H1 (cell line): ENCODE measurements around the gene RASAL2. TPM values are rescaled to one million over a fixed set of nuclear protein-coding genes. Genes with fewer than 3 reads are reported as not detected.

Experiments
- CTCF ChIA-PET: fragments of 300-600 bp; sonication (Branson Sonifier 250); formaldehyde crosslinking; loops from one replicate; lab custom pipeline; 2021; ENCODE audit not compliant: partially characterized antibody; lab: Charles Lee
- POLR2A ChIA-PET: fragments of 300-600 bp; sonication (Branson Sonifier 250); formaldehyde crosslinking; loops from one replicate; lab custom pipeline; 2021; ENCODE audit warnings: inconsistent platforms; ENCODE audit not compliant: partially characterized antibody; lab: Charles Lee
- DNase-seq, 2 experiments: peaks; one replicate each; pipeline versions ENCODE4 v3.0.0 to v3.0.0-alpha.2; 2010 to 2022; ENCODE audit warnings: low spot score in 2 of 2, low read depth in 1 of 2, mixed read lengths in 1 of 2
- FAIRE-seq: peaks from 2 replicates; lab custom pipeline; 2011; peaks lifted over from hg19 to GRCh38; lab: Jason Lieb, UNC
- H2AFZ ChIP-seq: 2 replicates; pipeline ENCODE4 v1.8.1; 2012; ENCODE audit warnings: low read length, inconsistent platforms
- H2AK5ac ChIP-seq: 2 replicates; pipeline ENCODE4 v1.6.1; 2013; ENCODE audit warnings: low read depth, low read length
- H2BK120ac ChIP-seq: replicated peaks from 2 replicates; pipeline ENCODE3; 2013; ENCODE audit warnings: low read depth, low read length, inconsistent platforms
- H2BK12ac ChIP-seq: 2 replicates; pipeline ENCODE4 v1.6.1; 2013; ENCODE audit warnings: low read depth, low read length
- H2BK15ac ChIP-seq: 2 replicates; pipeline ENCODE4 v1.6.1; 2013; ENCODE audit warnings: low read length
- H2BK20ac ChIP-seq: 2 replicates; pipeline ENCODE4 v1.6.1; 2013; ENCODE audit warnings: low read length
- H2BK5ac ChIP-seq: 2 replicates; pipeline ENCODE4 v1.6.1; 2013; ENCODE audit warnings: low read depth, low read length
- H3K14ac ChIP-seq: 2 replicates; pipeline ENCODE4 v1.6.1; 2013; ENCODE audit warnings: inconsistent platforms; ENCODE audit not compliant: insufficient read length
- H3K18ac ChIP-seq: 2 replicates; pipeline ENCODE4 v1.6.1; 2013; ENCODE audit warnings: low read length; ENCODE audit errors: extremely low read depth
- H3K23ac ChIP-seq: 2 replicates; pipeline ENCODE4 v1.6.1; 2013; ENCODE audit warnings: inconsistent platforms; ENCODE audit not compliant: insufficient read length
- H3K23me2 ChIP-seq: 2 replicates; pipeline ENCODE4 v1.6.1; 2013; ENCODE audit warnings: low read depth, low read length
- H3K27ac ChIP-seq: 2 replicates; pipeline ENCODE4 v1.6.1; 2011; ENCODE audit warnings: low read depth, low read length, inconsistent platforms
- H3K27me3 ChIP-seq, 4 experiments: replicated peaks in 1 of 4; 1 replicate in 1 of 4; 2 replicates in 3 of 4; pipeline versions ENCODE4 v1.6.1 to v1.8.1; 2011 to 2013; ENCODE audit warnings: low read length in 3 of 4, mild to moderate bottlenecking in 3 of 4, inconsistent platforms in 2 of 4, mixed read lengths in 2 of 4, moderate library complexity in 1 of 4; ENCODE audit not compliant: control insufficient read depth in 3 of 4, insufficient read depth in 3 of 4; ENCODE audit errors: extremely low read depth in 1 of 4
- H3K36me3 ChIP-seq, 4 experiments: 2 replicates each; pipeline versions ENCODE4 v1.6.1 to v1.8.1; 2011 to 2013; ENCODE audit warnings: mild to moderate bottlenecking in 4 of 4, low read length in 3 of 4, moderate library complexity in 2 of 4, control low read depth in 1 of 4, inconsistent platforms in 1 of 4; ENCODE audit not compliant: insufficient read depth in 4 of 4, control insufficient read depth in 2 of 4
- H3K4ac ChIP-seq: replicated peaks from 2 replicates; pipeline ENCODE3; 2013; ENCODE audit warnings: low read length, low read depth, mixed read lengths, inconsistent platforms; ENCODE audit not compliant: insufficient read length
- H3K4me1 ChIP-seq, 4 experiments: replicated peaks in 1 of 4; 1 replicate in 1 of 4; 2 replicates in 3 of 4; pipeline versions ENCODE4 v1.6.1 to v1.8.1; 2011 to 2013; ENCODE audit warnings: low read length in 3 of 4, inconsistent platforms in 2 of 4, mixed read lengths in 1 of 4; ENCODE audit not compliant: insufficient read depth in 4 of 4, control insufficient read depth in 3 of 4
- H3K4me2 ChIP-seq, 2 experiments: 2 replicates each; pipeline versions ENCODE4 v1.6.1 to v1.8.1; 2011 to 2013; ENCODE audit warnings: low read depth in 2 of 2, low read length in 2 of 2, control low read depth in 1 of 2, inconsistent platforms in 1 of 2, mild to moderate bottlenecking in 1 of 2; ENCODE audit not compliant: insufficient read depth in 1 of 2
- H3K4me3 ChIP-seq, 4 experiments: fragments of 200-600, 300-600 bp in 1 of 4; sonication (generic), shearing (Covaris generic), sonication (Bioruptor Twin) in 1 of 4; 2 replicates each; pipeline versions ENCODE4 v1.5.1 to v1.8.1; 2011 to 2016; ENCODE audit warnings: low read length in 4 of 4, low read depth in 3 of 4, control low read depth in 2 of 4, inconsistent platforms in 2 of 4, mild to moderate bottlenecking in 2 of 4, mixed read lengths in 1 of 4, moderate library complexity in 1 of 4; ENCODE audit not compliant: insufficient read depth in 2 of 4; ENCODE audit errors: extremely low read depth in 1 of 4
- H3K56ac ChIP-seq: replicated peaks from 2 replicates; pipeline ENCODE3; 2013; ENCODE audit warnings: low read depth, mild to moderate bottlenecking, mixed read lengths, low read length, inconsistent platforms; ENCODE audit not compliant: insufficient read length
- H3K79me1 ChIP-seq: 2 replicates; pipeline ENCODE4 v1.6.1; 2013; ENCODE audit warnings: low read depth, low read length, control low read depth
- H3K79me2 ChIP-seq, 2 experiments: 2 replicates each; pipeline versions ENCODE4 v1.6.1 to v1.8.1; 2012 to 2013; ENCODE audit warnings: low read length in 2 of 2, mild to moderate bottlenecking in 2 of 2, inconsistent platforms in 1 of 2; ENCODE audit not compliant: insufficient read depth in 2 of 2, control insufficient read depth in 1 of 2
- H3K9ac ChIP-seq, 4 experiments: replicated peaks in 1 of 4; 1 replicate in 1 of 4; 2 replicates in 3 of 4; pipeline versions ENCODE4 v1.6.1 to v1.8.1; 2011 to 2013; ENCODE audit warnings: low read depth in 3 of 4, low read length in 3 of 4, control low read depth in 2 of 4, mild to moderate bottlenecking in 2 of 4, moderate library complexity in 2 of 4, inconsistent platforms in 1 of 4; ENCODE audit errors: extremely low read depth in 1 of 4
- H3K9me3 ChIP-seq, 2 experiments: 2 replicates each; pipeline versions ENCODE4 v1.6.1 to v1.8.1; 2012 to 2013; ENCODE audit warnings: mild to moderate bottlenecking in 2 of 2, moderate library complexity in 2 of 2, control low read depth in 1 of 2, inconsistent platforms in 1 of 2, low read depth in 1 of 2, low read length in 1 of 2, mixed read lengths in 1 of 2; ENCODE audit not compliant: insufficient read depth in 2 of 2
- H4K20me1 ChIP-seq, 2 experiments: replicated peaks in 1 of 2; 2 replicates each; pipeline versions ENCODE3 to v1.8.1; 2011 to 2013; ENCODE audit warnings: inconsistent platforms in 2 of 2, low read length in 2 of 2, mild to moderate bottlenecking in 1 of 2; ENCODE audit not compliant: insufficient read depth in 2 of 2, control insufficient read depth in 1 of 2
- H4K5ac ChIP-seq: 2 replicates; pipeline ENCODE4 v1.6.1; 2013; ENCODE audit warnings: low read length, low read depth, mixed read lengths, inconsistent platforms; ENCODE audit not compliant: insufficient read length
- H4K8ac ChIP-seq: 2 replicates; pipeline ENCODE4 v1.8.0; 2013; ENCODE audit warnings: mild to moderate bottlenecking, moderate library complexity, low read length, inconsistent platforms; ENCODE audit not compliant: insufficient read depth; ENCODE audit errors: extremely low read depth
- H4K91ac ChIP-seq: replicated peaks from 2 replicates; pipeline ENCODE3; 2013; ENCODE audit warnings: low read length, mixed read lengths, inconsistent platforms; ENCODE audit not compliant: insufficient read length
- BCL11A ChIP-seq, 2 experiments: IDR thresholded peaks; one replicate each; pipeline ENCODE4 v1.6.1; 2011; ENCODE audit warnings: low read depth in 2 of 2, low read length in 2 of 2, mild to moderate bottlenecking in 2 of 2
- EGR1 ChIP-seq: IDR thresholded peaks from 2 replicates; pipeline ENCODE4 v1.6.1; 2011; ENCODE audit warnings: low read depth, low read length, borderline replicate concordance
- JUN ChIP-seq: IDR thresholded peaks from 2 replicates; pipeline ENCODE4 v1.6.1; 2011; ENCODE audit warnings: low read depth, mild to moderate bottlenecking, improper control_type of control experiment, low read length
- KDM1A ChIP-seq: fragments of 200-600, 300-600 bp; sonication (generic); IDR thresholded peaks from 2 replicates; pipeline ENCODE4 v1.7.1; 2016; ENCODE audit warnings: mild to moderate bottlenecking, low read length, borderline replicate concordance
- NANOG ChIP-seq: IDR thresholded peaks from 2 replicates; pipeline ENCODE4 v1.6.1; 2011; ENCODE audit warnings: low read length, low read depth, mild to moderate bottlenecking, inconsistent platforms; ENCODE audit not compliant: insufficient read depth, poor library complexity, severe bottlenecking
- POLR2AphosphoS5 ChIP-seq: IDR thresholded peaks from 2 replicates; pipeline ENCODE4 v1.6.1; 2011; ENCODE audit warnings: low read depth, low read length
- SIRT6 ChIP-seq: IDR thresholded peaks from one replicate; pipeline ENCODE4 v1.7.1; 2012; ENCODE audit warnings: low read length, inconsistent platforms
- SP1 ChIP-seq: IDR thresholded peaks from 2 replicates; pipeline ENCODE4 v1.6.1; 2011; ENCODE audit warnings: low read depth, low read length
- SP2 ChIP-seq: IDR thresholded peaks from 2 replicates; pipeline ENCODE4 v1.6.1; 2012; ENCODE audit warnings: mild to moderate bottlenecking, low read length, inconsistent platforms
- SUZ12 ChIP-seq: fragments of 200-600 bp; sonication (generic); IDR thresholded peaks from 2 replicates; pipeline ENCODE4 v1.6.1; 2012; ENCODE audit warnings: mild to moderate bottlenecking, inconsistent platforms, low read length, moderate library complexity, mixed read lengths
- YY1 ChIP-seq: IDR thresholded peaks from 2 replicates; pipeline ENCODE4 v1.6.1; 2011; ENCODE audit warnings: low read depth, mild to moderate bottlenecking, low read length
- ZNF274 ChIP-seq: IDR thresholded peaks from 2 replicates; pipeline ENCODE4 v1.7.0; 2012; ENCODE audit warnings: low read length, borderline replicate concordance; ENCODE audit errors: extremely low read depth
- WGBS, 2 experiments: shearing (Covaris generic) in 1 of 2; methylation state at CpG; one replicate each; pipeline versions ENCODE4 v1.1.6 to v1.1.7; 2013 to 2015; ENCODE audit warnings: low lambda C conversion rate in 2 of 2, mixed read lengths in 2 of 2, inconsistent platforms in 1 of 2, low coverage in 1 of 2, missing lambda C conversion rate in 1 of 2; ENCODE audit not compliant: insufficient replicate concordance in 2 of 2, insufficient coverage in 1 of 2, insufficient read length in 1 of 2; ENCODE audit errors: extremely low coverage in 1 of 2, missing lambda C conversion rate in 1 of 2; 5-methylcytosine and 5-hydroxymethylcytosine counted together
- polyA plus RNA-seq, 7 experiments: library from polyadenylated mRNA; depleted of rRNA in 3 of 7; stranded (reverse) in 5 of 7; unstranded in 2 of 7; fragments of >200 nt in 5 of 7; fragments of 200-250 nt in 2 of 7; gene quantifications; 1 replicate in 5 of 7; 2 replicates in 1 of 7; 4 replicates in 1 of 7; pipeline versions ENCODE4 v1.2.1 to v1.2.3, GENCODE V29; 2011 to 2013; ENCODE audit warnings: missing spikeins in 2 of 7, mixed read lengths in 2 of 7
- total RNA-seq: library from RNA; stranded (reverse); fragmentation: NEBNext Ultra II Directional; extraction: Animal tissue kit (Norgen Biotek cat#: 25700); gene quantifications from 2 replicates; pipeline ENCODE4 v1.2.1, GENCODE V29; 2021

Gene RASAL2
- total and polyA plus RNA-seq, 2 of the 8 experiments (the other 6 are each of a cell fraction or from before 2014, with no cell fraction given), result 15.9 to 32.5 TPM

DNA sequence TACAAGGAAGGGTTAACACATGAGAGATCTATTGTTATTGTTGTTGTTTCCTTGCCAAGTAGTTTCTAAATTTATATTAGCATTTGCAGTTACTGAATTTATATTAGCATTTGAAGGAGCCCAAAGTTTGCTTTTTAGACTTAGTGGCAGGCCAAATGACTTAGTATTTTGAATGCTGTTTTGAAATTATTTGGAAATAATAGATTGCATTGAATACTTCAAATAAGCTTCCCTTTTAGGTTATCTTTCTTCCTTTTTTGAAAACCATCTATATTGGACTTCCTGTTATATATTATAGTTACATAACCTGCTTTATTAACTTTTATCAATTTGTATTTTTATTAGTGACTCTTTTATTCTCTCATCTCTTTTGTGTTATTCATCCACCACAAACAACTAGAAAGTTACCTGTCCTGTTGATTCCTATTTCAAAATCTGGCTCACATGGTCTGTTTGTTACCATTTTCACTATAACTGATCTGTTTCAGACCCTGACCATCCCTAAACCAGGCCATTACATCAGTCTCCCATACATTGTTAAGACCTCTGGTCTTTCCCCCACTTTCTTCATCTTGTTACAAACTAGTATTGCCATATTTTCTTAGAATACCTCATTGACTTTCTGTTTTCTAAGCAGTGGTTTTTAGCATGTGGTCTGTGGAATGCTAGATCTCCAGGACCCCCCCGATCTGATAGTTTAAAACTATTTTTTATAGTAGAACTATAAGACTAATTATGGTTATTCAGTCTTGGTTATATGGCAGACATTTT lies 185.2 kb downstream of the RASAL2 start:
- H4K20me1 ChIP-seq, result no peaks in the 10 kb centered on the region

More for the DNA sequence above, 185.2 kb downstream of the RASAL2 start:
- H2BK15ac ChIP-seq, result no peak overlapping the region
- H3K56ac ChIP-seq, result no peak overlapping the region
- no peak overlapping the region for H3K18ac ChIP-seq
- ChIA-PET CTCF (no interaction called here), POLR2A (interaction anchor here (0.7 to 1.8 kb wide), 3 partner anchors 12 to 75 kb away, joined by 3 to 7 read pairs (median 3); no protein-coding TSS in a partner anchor)
- H3K4me1 ChIP-seq, result peaks cover 9 to 29% (median 12%) of the 10 kb centered on the region in 4 experiments; a peak in 6 of 7 replicates
- no peak overlapping the region for H3K14ac ChIP-seq
- H3K79me1 ChIP-seq, result peaks cover 2% of the 10 kb centered on the region; the same call in 1 of the 2 replicates
- no peak overlapping the region for H3K4me3 ChIP-seq
- H3K79me2 ChIP-seq, result peaks cover 0 to 56% of the 10 kb centered on the region in 2 experiments; a peak in 2 of 4 replicates
- no peak overlapping the region for H2AK5ac ChIP-seq
- DNase-seq (no peak), FAIRE-seq (no peak)
- whole genome bisulfite sequencing, 2 experiments, result 85% methylated on average over 1 of the region's 1 CpG; no CpG with 5 or more reads in 1 of the 2 experiments
- H3K4ac ChIP-seq, result no peak overlapping the region
- H4K91ac ChIP-seq, result peak overlapping the region; percentile 86
- no peak overlapping the region; a peak in 1 of 4 replicates for H3K4me2 ChIP-seq
- H2BK120ac ChIP-seq, result peak overlapping the region; percentile 19
- H2BK5ac ChIP-seq, result peak overlapping the region; percentile 36; the same call in 1 of the 2 replicates
- H2AFZ ChIP-seq, result no peak overlapping the region
- H3K27me3 ChIP-seq, result no peaks in the 10 kb centered on the region
- no peak overlapping the region for H2BK20ac ChIP-seq
- no peaks in the 10 kb centered on the region for H3K36me3 ChIP-seq
- no peak overlapping the region for H3K9ac ChIP-seq
- H4K8ac ChIP-seq, result no peak overlapping the region
- no peak overlapping the region for H3K27ac ChIP-seq
- H2BK12ac ChIP-seq, result no peak overlapping the region; the same call in 1 of the 2 replicates
- H3K9me3 ChIP-seq, result no peaks in the 10 kb centered on the region
- H4K5ac ChIP-seq, result no peak overlapping the region
- no peak overlapping the region for H3K23ac ChIP-seq
- TF ChIP-seq YY1 (no peak), SUZ12 (no peak), ZNF274 (no peak), KDM1A (no peak), JUN (no peak), POLR2AphosphoS5 (no peak), BCL11A (IDR thresholded peaks at IDR 0.05; ENCODE audit: low read depth in 2 of 2, low read length in 2 of 2) (no peak), SP1 (no peak), EGR1 (no peak), NANOG (no peak), SP2 (no peak), SIRT6 (no peak)
- TF ChIP-seq, all 59 proteins: peak for 0
- H3K23me2 ChIP-seq, result no peaks in the 10 kb centered on the region
